HPDE6-E6E7 (cell line): ENCODE data around the gene CACNA1I.

Experiments
- DNase-seq: peaks from one replicate; pipeline ENCODE4 v3.0.0; 2011; ENCODE audit warnings: missing footprints; ENCODE audit errors: extremely low spot score

Gene CACNA1I

DNA sequence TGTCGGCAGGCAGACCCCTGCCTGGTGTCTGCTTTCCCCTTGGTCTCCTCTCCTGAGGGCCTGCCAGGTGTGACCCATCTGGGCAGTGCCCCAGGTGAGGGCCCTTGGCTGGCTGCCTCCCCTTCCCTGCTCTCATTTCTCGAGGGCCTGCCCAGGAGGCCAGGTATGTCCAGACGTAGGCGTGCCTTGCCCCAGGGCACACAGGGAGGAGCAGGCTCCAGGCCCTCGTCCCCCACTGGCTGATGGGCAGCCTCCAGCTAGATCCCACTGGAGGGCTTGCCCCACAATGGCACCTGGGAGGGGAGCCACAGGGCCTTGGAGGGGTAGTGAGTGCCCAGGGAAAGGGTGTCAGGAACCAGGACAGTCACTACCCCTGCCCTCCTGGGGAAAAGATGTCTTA is 95.9 kb downstream of the CACNA1I start:
- no peak for DNase-seq

DNA sequence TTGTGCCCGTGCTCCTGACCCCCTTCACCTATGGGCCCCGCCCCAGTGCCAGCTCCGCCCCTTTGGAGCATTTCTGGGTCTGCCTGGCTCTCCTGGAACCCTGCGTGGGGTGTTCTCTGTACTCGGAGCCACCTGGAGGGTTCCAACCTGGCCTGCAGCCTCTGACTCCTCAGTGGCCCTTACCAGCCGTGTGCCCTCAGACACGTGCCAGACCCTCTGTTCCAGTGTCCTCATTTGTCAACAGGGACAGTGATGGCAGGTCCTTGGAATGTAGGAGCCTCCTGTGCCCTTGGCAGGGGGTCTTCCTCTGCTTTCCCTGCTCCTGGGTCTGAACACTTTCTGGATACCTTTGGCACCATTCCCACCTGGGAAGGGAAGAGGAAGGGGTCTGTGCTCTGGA is 96.4 kb downstream of the CACNA1I start:
- DNase-seq, result no peak

DNA sequence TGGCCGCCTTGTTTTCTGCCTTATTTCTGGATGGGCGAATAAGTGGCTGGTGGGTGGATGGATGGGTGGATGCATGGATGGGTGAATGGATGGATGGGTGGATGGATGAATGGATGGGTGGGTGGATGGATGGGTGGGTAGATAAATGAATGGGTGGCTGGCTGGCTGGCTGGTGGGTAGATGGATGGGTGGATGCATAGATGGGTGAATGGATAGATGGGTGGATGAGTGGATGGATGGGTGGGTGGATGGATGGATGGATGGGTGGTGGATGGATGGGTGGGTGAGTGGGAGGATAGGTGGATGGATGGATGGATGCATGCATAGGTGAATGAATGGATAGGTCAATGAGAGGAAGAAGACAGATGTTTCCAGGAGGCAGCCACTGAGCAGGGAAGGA is 98.9 kb downstream of the CACNA1I start:
- DNase-seq, result no peak

DNA sequence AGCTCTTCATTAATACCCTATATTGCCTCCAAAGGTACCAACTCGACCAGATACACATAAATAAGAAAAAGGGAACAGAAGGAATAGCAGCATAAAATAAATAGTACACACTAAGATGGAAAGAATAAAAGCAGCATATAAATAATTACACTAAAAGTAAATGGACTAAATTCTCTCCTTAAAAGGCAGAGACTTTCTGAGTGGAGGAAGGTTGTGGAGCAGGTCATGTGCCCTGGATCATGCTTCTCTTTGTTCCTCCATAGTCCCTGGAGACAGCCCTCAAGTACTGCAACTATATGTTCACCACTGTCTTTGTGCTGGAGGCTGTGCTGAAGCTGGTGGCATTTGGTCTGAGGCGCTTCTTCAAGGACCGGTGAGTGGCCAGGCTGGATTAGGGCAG is 101.4 kb downstream of the CACNA1I start:
- no peak for DNase-seq

DNA sequence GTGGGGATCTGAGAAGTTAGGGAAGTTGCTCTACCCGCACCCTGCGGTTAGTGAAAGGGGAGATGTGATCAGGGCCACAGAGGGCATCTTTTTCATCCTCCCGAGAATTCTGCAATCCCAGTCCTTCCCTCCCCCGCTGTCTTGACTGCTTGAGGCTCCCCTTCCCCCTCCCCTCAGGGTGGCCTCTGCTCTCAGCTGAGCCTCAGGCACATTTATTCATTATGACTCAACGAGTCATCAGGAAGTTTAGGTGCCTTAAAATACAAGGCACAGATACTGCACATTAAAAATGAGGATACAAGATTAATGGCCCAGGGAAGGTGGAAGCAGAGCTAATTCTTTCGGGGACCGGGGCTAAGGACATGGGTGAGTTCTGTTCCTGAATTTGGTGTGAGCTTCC is 104.0 kb downstream of the CACNA1I start:
- no peak for DNase-seq

DNA sequence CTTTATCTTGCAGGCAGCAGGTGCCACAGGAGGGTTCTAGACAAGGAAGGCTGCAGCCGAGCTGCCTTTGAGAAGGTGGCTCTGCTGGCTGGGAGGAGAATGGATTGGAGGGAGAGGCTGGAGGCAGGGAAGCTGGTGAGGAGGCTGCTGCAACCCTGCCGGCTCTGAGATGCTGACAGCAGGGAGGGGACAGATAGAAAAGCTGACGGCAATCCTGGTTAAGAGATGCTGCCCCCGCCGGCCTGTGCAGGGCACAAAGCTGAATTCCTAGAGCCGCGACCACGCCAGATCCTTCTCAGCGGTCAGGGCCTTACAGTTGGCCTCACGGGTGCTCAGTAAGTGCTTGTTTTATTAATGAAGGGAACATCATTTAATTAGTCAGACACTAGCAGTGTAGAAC is 105.4 kb downstream of the CACNA1I start:
- DNase-seq, result no peak

DNA sequence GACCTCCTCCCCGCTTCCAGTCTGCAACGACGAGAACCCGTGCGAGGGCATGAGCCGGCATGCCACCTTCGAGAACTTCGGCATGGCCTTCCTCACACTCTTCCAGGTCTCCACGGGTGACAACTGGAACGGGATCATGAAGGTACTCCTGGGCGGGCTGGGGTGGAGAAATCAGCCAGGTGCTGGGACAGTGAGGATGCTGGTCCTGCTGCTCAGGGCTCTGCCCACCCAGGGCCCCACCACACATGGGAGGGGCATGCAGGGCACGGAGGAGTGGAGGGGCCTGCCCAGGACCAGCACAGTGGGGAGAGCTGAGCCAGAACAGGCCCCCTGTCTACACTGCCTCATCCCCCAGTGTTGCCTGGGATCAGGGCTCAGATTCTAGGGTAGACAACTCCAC is 107.4 kb downstream of the CACNA1I start:
- no peak for DNase-seq

DNA sequence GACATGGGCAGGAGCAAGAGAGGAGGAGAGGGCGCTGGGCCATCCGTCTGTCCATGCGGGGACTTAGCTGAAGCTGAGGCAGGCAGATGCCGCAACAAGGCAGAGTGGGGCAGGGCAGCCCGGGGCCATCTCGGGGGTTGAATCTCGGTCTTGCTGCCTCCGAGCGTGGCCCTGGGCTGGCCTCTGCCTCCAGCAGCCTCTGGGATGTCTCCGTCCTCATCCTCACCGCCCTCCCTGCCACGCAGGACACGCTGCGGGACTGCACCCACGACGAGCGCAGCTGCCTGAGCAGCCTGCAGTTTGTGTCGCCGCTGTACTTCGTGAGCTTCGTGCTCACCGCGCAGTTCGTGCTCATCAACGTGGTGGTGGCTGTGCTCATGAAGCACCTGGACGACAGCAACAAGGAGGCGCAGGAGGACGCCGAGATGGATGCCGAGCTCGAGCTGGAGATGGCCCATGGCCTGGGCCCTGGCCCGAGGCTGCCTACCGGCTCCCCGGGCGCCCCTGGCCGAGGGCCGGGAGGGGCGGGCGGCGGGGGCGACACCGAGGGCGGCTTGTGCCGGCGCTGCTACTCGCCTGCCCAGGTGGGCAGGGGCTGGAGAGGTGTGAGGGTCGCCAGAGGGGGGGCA is 108.4 kb downstream of the CACNA1I start:
- DNase-seq, result no peak

DNA sequence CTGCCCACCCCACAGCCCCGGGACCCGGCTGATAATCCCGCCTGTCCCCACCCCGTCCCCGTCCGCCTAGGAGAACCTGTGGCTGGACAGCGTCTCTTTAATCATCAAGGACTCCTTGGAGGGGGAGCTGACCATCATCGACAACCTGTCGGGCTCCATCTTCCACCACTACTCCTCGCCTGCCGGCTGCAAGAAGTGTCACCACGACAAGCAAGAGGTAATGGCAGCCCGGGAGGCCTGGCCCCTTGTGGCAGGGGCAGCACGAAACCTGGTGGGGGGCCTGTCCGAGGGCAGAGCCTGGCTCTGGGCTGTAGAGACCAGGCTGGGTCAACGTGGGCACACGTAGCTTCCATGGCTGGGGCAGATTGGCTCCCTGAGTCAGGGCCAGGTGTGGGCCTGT is 109.1 kb downstream of the CACNA1I start:
- DNase-seq, result no peak

DNA sequence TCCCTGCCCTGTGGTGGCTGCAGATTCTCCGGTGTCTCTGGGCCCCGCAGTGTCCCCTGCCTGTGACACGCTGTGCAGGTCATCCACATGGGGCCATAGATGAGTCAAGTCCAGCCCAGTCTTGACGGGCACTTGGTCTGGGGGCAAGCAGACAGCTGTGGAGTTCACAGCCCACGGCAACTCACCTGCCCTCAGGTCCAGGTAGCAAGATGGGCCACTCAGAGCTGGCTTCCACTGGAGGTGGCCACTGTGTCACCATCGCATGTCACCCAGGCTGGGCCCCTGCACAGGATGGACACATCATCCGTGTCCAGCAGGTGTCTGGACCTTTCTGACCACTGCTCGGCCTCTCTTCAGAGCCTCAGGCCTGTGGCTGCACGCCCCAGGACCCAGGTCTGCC is 109.9 kb downstream of the CACNA1I start:
- no peak for DNase-seq

DNA sequence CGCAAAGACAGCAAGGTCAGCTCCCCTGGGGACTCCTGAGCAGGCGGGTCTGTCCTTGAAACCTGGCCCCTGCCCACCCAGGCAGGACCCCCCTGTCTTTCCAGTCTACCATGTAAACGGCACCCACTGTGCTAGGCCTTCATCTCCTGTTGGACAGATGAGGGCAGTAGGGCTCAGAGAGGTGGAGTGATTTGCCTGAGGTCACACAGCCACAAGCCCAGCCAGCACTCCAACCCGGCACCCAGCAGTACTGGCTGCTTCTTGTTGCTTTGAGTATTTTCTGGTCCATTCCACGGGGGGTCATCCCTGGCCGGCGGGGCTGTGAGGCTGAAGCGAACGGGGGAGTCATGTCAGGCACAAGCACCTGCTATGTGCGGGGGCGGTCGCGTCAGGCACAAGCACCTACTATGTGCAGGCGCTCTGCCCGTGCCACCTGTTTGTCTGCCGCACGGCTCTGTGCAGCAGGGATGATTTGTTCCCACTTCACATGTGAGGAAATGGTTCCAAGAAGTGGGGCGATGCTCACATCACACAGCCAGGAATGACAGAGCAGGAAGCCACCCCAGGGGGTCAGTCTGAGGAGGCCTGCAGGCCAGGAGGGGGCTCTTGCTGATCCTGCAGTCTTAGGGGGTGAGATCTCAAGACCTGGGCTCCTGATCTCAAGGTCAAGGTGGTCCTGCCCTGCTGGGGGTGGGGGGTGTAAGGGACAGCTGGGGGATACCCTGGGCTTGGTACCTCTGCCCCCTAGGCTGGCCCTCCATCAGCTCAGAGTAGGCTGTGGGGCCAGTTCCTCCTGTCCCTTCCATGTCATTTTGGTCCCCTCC is 110.7 kb downstream of the CACNA1I start:
- DNase-seq, result no peak

DNA sequence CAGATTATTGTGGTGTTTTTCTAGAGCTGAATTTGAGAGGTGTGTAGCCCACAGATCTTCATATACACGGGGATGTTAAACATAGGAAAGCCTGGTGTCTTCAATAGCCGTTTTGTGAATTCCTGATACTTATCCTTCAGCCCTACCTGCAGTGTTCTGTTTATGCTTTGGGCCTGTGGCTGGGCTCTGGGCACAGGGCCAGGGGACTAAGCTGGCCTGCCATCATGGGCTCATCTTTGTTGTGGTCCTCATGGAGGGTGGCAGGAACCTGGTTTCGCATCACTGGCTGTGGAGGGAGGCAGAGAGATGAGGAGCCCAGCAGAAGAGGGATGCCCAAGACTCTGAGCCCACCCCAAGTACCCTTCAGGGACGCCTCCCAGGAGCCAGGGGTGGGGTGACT is 112.4 kb downstream of the CACNA1I start:
- no peak for DNase-seq

DNA sequence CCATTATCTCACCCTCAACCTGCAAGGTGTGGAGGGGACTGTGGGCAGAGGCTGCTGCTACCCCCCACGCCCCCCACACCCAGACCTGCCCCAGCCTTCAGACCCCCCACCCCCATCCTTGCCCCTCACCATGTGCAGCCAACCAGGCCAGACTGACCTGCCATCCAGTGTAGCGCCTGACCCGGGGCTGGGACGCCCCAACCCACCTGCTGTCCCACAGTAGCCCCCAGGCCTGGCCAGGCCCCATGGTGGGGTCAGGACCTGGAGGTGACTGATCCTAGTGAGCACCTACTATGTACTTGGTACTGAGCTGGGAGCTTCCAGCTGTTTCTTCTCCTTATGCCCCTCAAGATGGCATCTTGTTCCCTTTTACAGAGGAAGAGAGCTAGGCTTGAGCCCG is 113.1 kb downstream of the CACNA1I start:
- DNase-seq, result no peak

DNA sequence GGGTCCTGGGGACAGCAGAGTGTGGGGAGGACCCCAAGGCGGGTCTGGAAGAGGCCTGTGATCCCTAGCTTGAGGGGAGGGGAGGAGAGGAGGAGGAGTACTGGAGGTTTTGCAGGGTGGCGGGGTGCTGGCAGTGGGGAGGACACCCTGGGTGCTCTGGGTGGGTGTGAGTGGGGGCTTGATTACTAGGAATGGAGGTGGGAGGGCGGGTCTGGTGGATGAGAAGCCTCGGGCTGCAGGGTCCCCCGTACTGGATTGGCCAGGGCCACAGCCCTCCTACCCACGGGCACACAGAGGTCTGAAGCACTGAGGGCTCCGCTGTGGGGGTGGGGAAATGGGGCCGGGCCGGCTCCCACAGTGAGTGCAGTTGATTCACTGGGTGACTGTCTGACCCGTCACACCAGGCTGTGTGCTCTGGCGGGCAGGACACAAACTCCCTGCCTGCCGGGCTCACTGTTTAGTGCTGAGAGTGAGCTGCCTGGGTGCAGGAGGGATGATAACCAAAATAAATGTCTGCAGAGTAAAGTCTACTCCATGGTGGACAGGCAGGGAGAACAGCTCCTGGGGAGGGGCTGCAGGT is 114.2 kb downstream of the CACNA1I start:
- no peak for DNase-seq

DNA sequence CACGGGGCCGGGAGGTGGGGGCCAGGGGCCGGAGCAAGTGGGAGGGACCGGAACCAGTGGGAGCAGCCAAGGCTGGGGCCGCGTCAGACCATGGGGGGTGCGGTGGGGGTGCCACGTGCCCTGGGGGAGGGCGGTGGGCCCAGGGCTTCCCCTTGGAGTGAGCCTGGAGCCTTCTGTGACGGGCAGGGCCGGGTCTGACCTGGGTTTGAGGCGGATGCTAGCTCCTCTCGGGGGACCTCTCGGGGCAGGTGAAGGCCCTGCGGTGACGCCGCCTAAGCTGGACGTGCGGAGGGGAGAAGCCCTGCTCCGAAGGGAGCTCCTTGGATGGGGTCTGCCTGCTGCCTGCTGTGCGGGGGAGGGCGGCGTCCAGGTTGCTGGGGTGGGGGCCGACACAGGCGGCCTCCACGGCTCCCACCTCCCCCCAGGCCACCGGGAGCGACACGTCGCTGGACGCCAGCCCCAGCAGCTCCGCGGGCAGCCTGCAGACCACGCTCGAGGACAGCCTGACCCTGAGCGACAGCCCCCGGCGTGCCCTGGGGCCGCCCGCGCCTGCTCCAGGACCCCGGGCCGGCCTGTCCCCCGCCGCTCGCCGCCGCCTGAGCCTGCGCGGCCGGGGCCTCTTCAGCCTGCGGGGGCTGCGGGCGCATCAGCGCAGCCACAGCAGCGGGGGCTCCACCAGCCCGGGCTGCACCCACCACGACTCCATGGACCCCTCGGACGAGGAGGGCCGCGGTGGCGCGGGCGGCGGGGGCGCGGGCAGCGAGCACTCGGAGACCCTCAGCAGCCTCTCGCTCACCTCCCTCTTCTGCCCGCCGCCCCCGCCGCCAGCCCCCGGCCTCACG is 115.0 kb downstream of the CACNA1I start:
- DNase-seq, result no peak

DNA sequence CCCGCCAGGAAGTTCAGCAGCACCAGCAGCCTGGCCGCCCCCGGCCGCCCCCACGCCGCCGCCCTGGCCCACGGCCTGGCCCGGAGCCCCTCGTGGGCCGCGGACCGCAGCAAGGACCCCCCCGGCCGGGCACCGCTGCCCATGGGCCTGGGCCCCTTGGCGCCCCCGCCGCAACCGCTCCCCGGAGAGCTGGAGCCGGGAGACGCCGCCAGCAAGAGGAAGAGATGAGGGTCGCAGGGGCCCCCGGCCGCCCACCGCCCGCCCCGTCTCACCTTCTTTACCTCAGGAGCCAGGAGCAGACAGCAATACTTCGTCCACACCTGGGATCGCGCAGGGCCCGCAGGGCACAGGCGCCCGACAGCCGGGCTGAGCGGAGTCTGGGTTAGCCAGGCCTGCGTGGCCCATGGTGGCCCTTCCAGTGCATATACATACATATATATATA is 115.6 kb downstream of the CACNA1I start:
- DNase-seq, result no peak

DNA sequence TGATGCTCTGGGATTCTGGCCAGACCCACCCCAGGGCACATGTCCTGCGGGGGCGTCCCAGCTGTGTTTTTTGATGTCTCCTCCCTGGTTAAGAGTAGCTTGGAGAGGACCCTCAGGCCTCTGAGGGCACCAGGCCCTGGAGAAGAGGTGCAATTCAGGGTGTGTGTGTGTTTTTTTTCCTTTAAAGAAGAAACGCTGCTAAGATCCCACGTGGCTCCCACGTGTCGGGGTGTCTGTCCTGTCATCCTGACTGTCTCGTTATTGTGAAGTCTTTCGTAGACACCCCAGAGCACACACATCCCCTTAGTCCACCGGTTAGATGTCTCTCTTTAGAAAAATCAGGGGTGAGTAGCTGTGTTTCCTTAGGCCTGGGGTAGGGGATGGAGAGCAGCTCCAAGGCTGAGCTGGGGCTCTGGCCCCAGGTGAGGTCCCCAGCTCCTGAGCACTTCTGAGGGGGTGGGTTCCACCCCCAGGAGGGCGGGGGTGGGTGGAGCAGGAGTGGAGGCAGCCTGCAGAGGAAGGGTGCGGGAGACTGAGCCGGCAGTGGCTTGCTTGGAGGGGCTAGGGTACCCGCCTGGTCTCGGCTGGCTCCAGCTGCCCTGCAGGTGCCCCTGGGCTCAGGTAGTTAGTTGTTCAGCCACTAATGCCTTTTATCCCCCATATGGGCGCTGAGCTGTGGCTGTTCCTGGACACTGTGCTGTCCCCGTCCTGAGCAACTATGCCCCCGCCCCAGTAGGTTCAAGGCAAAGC is 116.4 kb downstream of the CACNA1I start:
- DNase-seq, result no peak

DNA sequence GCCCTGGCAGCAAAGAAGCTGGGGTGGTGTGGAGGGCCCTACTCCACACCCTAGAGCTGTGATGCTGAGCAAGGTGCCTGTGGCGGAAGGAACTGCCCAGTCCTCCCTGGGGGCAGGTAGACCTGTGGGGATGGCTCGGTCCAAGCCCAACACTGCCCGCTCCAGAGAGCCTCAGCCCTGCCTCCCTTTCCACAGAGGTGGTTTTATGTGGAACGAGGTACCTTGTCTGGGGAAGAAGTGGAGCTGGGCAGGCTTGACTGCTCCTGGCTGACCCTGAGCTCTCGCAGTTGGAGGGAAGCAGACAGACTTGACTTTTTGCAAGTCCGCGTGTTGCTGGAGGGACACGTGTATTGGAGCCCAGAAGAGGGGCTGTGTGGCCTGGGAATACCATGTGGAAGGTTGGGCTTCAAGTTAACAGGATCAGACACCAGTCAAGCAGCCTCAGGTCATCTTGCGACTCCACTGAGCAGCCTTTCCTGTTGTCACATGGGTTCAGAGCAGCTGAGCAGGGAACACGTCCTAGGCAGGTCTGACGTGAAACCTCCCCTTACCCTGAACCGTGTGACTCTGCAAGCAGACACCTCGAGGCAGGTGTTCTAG is 117.7 kb downstream of the CACNA1I start:
- no peak for DNase-seq

DNA sequence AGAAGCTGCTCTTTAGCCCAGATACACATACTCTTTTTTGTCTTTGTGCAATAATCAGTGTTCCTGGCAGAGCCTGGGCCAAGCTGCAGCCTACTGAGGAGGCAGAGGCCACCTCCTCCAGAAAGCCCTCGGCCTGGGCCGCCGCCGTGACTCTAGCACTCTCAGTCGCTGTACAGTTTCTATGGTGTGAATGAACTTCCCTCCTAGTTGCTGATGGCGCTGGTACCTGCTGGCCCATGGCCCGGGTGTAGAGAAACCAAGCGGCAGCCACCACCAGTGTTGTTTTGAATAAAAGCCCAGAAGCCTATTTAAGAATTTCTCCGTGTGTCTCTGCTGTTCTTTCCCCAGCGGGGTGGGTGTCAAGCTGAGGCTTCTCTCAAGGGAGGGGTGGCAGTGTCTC is 118.9 kb downstream of the CACNA1I start:
- no peak for DNase-seq

DNA sequence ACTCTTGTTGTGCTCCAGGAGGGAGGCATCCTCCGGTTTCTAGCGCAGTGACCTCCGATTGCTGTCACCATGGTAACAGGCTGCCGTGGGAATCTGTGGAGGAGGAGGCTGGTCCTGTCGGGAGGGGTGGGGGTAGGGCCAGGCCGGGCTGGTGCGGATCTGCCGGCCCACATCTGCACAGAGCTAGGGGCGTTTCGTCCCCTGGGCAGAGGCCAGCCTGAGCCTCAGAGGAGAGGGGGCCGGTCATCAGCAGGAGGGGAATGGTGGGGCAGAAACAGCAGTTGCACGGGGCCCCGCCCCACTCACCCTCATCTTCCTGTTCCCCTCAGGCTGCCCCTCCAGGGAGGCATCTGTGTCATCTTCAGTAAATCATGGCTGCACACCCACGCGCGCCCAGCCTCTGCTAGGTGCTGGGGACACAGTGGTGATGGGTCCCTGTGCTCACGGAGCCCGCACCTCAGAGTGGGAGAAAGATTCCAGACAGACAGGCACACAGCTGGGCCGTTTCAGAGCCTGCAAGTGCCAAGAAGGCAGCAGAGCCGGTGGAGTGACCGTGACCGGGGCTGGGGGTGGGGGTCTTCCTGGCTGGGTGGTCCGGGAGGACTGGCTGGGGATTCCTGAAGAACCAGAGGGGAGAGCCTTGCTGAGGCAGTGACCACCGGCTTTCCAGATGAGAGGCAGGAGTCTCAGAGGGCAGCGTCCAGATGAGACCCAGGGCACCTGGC is 120.5 kb downstream of the CACNA1I start:
- DNase-seq, result no peak
